Spleen (tissue), 7 donors: ENCODE measurements around the gene AKT1.

Experiments
- CTCF ChIP-seq, 11 experiments: fragments of 200-600 bp in 7 of 11; fragments of 450-650 bp in 4 of 11; sonication (generic) in 4 of 11; IDR thresholded peaks in 8 of 11; conservative IDR thresholded peaks in 3 of 11; 1 replicate in 7 of 11; 2 replicates in 4 of 11; pipeline versions ENCODE4 v1.4.0 to v1.8.0; 2016 to 2021; ENCODE audit warnings: antibody characterized with exemption in 11 of 11, inconsistent platforms in 4 of 11, mild to moderate bottlenecking in 1 of 11
- POLR2A ChIP-seq, 3 donors: fragments of 450-650 bp; IDR thresholded peaks; one replicate each; pipeline ENCODE4 v1.5.1; 2017; ENCODE audit warnings: antibody characterized with exemption in 3 of 3, mild to moderate bottlenecking in 1 of 3
- donor health status: DM: no; HTN: no; CAD: no; lungs with moderate emphysema.
- donor health status: DM: no; HTN: no; CAD: no.
- donor health status: DM: no; HTN: no; CAD: no.

- TF ChIP-seq CTCF (IDR thresholded peaks at IDR 0.05 in 8 of 11, conservative IDR thresholded peaks at IDR 0.05 in 3 of 11) (no peak), POLR2A (IDR thresholded peaks at IDR 0.05) (no peak)
These were observed 21.0 kb downstream of the AKT1 start for GRCh38 chr14:104774453-104775072.
